GM12878 (cell line): ENCODE data around the gene PROX1. TPM values are rescaled to one million over a fixed set of nuclear protein-coding genes. Genes with fewer than 3 reads are reported as not detected.

Experiments
- ATAC-seq: fragments of 200-7000 bp; cut with Tn5 transposase; 3 replicates; pipeline ENCODE4 v1.9.1; 2020; ENCODE audit warnings: mild to moderate bottlenecking, moderate library complexity
- BruUV-seq: library from RNA; stranded (reverse); fragments of 400-500 nt; replicated peaks from 2 replicates; lab custom pipeline; 2021; lab: Mats Ljungman, UMichigan
- CTCF ChIA-PET: fragments of 300-600 bp; sonication (Branson Sonifier 250); formaldehyde crosslinking; extraction: SDS; loops from one replicate; lab custom pipeline; 2021; ENCODE audit warnings: inconsistent platforms; lab: Yijun Ruan, JAX
- POLR2A ChIA-PET: fragments of 350-600 bp; formaldehyde crosslinking; extraction: SDS; loops from one replicate; lab custom pipeline; 2021; ENCODE audit warnings: inconsistent platforms; lab: Charles Lee
- RAD21 ChIA-PET: fragments of 300-600 bp; sonication (Branson Sonifier 250); formaldehyde crosslinking; loops from one replicate; lab custom pipeline; 2023; ENCODE audit warnings: antibody characterized with exemption; ENCODE audit not compliant: unreplicated experiment; lab: Charles Lee
- SMC1A ChIA-PET: fragments of 300-600 bp; sonication (Branson Sonifier 250); formaldehyde crosslinking; loops from one replicate; lab custom pipeline; 2023; ENCODE audit not compliant: unreplicated experiment, uncharacterized antibody; lab: Charles Lee
- DNase-seq: peaks from one replicate; pipeline ENCODE4 v3.0.0-alpha.2; 2011; ENCODE audit warnings: low read depth, low spot score
- FAIRE-seq: peaks from 3 replicates; lab custom pipeline; 2011; peaks lifted over from hg19 to GRCh38; lab: Jason Lieb, UNC
- H2AFZ ChIP-seq: 2 replicates; pipeline ENCODE4 v1.6.0; 2011; ENCODE audit warnings: low read depth, low read length, control low read depth; ENCODE audit not compliant: control insufficient read depth
- H3K27ac ChIP-seq: 2 replicates; pipeline ENCODE4 v1.5.1; 2011; ENCODE audit warnings: control low read depth; ENCODE audit not compliant: control insufficient read depth, insufficient read depth
- H3K27me3 ChIP-seq, 2 experiments: replicated peaks in 1 of 2; 2 replicates each; pipeline versions ENCODE4 v1.6.0 to v1.6.1; 2011; ENCODE audit warnings: low read length in 1 of 2; ENCODE audit not compliant: control insufficient read depth in 2 of 2, insufficient read depth in 2 of 2
- H3K36me3 ChIP-seq, 2 experiments: 2 replicates each; pipeline ENCODE4 v1.5.1; 2011; ENCODE audit warnings: low read length in 1 of 2; ENCODE audit not compliant: control insufficient read depth in 2 of 2, insufficient read depth in 2 of 2
- H3K4me1 ChIP-seq: 2 replicates; pipeline ENCODE4 v1.6.1; 2011; ENCODE audit warnings: mild to moderate bottlenecking, low read length, moderate library complexity, mixed read lengths; ENCODE audit not compliant: control insufficient read depth, insufficient read depth
- H3K4me2 ChIP-seq: 2 replicates; pipeline ENCODE4 v1.6.0; 2011; ENCODE audit warnings: control low read depth; ENCODE audit not compliant: control insufficient read depth, insufficient read depth
- H3K4me3 ChIP-seq: fragments of 200-600 bp; sonication (generic); 2 replicates; pipeline ENCODE4 v1.5.1; 2016
- H3K79me2 ChIP-seq: 2 replicates; pipeline ENCODE4 v1.6.0; 2011; ENCODE audit warnings: low read length; ENCODE audit not compliant: control insufficient read depth, insufficient read depth
- H3K9ac ChIP-seq: 2 replicates; pipeline ENCODE4 v1.8.0; 2011; ENCODE audit warnings: low read length, control low read depth, mixed read lengths; ENCODE audit not compliant: control insufficient read depth, insufficient read depth
- H3K9me3 ChIP-seq: replicated peaks from 3 replicates; pipeline ENCODE4 v1.5.1; 2011; ENCODE audit warnings: mild to moderate bottlenecking, low read length; ENCODE audit not compliant: control insufficient read depth, insufficient read depth
- H4K20me1 ChIP-seq: 2 replicates; pipeline ENCODE4 v1.6.0; 2011; ENCODE audit not compliant: control insufficient read depth, insufficient read depth
- NFIC ChIP-seq: IDR thresholded peaks from 2 replicates; pipeline ENCODE4 v1.6.1; 2012; ENCODE audit warnings: low read depth, mild to moderate bottlenecking, inconsistent platforms, low read length, moderate library complexity
- NR2C2 ChIP-seq: IDR thresholded peaks from 2 replicates; pipeline ENCODE4 v1.6.1; 2011; ENCODE audit warnings: borderline replicate concordance, low read depth; ENCODE audit not compliant: control insufficient read depth, insufficient read length
- WGBS: methylation state at CpG from one replicate; pipeline ENCODE4 v1.1.6; 2016; ENCODE audit warnings: low lambda C conversion rate; ENCODE audit not compliant: insufficient replicate concordance, insufficient coverage; ENCODE audit errors: missing lambda C conversion rate; 5-methylcytosine and 5-hydroxymethylcytosine counted together
- in situ Hi-C: fragments of 300-500 bp; cut with MboI; formaldehyde crosslinking; loops from 9 replicates; pipeline ENCODE4 v1.14.3; 2018; ENCODE audit warnings: mixed read lengths
- intact Hi-C: fragments of 100-400 bp; cut with micrococcal nuclease; formaldehyde crosslinking; loops from one replicate; pipeline ENCODE4 v1.14.2; 2022; ENCODE audit not compliant: unreplicated experiment
- polyA plus RNA-seq, 11 experiments: library from polyadenylated mRNA; depleted of rRNA in 4 of 11; unstranded in 6 of 11; stranded (reverse) in 5 of 11; fragments of >200 nt; fragmentation: Nextera tagmentation in 4 of 11; fragmentation: Illumina TruSeq in 1 of 11; extraction: Ambion mirVana in 4 of 11; extraction: Trizol in 1 of 11; gene quantifications; 1 replicate in 1 of 11; 2 replicates in 10 of 11; pipeline versions ENCODE4 v1.2.1 to v1.2.3, GENCODE V29; 2011 to 2016; ENCODE audit warnings: inconsistent platforms in 2 of 11, missing spikeins in 2 of 11, low read depth in 1 of 11
- total RNA-seq, 4 experiments: library from RNA; depleted of rRNA in 3 of 4; stranded (reverse); fragments of >200 nt in 3 of 4; fragmentation: Illumina TruSeq in 1 of 4; extraction: Trizol in 1 of 4; gene quantifications; 2 replicates each; pipeline versions ENCODE4 v1.2.1 to v1.2.3, GENCODE V29; 2013 to 2021
- TF ChIP-seq, protein P1 (sequence below): IDR thresholded peaks from 2 replicates; pipeline ENCODE4 v1.6.1; 2012; ENCODE audit warnings: mild to moderate bottlenecking, low read depth, low read length
- TF ChIP-seq, protein P2 (sequence below): fragments of 450-650 bp; IDR thresholded peaks from 2 replicates; pipeline ENCODE4 v1.6.1; 2017; ENCODE audit warnings: low read depth, mild to moderate bottlenecking, moderate library complexity

Gene PROX1
- total and polyA plus RNA-seq, 10 of the 15 experiments (the other 5 are each of a cell fraction or from before 2014, with no cell fraction given): under 0.01 to 0.44 (median 0.03) TPM; not detected in 4

DNA sequence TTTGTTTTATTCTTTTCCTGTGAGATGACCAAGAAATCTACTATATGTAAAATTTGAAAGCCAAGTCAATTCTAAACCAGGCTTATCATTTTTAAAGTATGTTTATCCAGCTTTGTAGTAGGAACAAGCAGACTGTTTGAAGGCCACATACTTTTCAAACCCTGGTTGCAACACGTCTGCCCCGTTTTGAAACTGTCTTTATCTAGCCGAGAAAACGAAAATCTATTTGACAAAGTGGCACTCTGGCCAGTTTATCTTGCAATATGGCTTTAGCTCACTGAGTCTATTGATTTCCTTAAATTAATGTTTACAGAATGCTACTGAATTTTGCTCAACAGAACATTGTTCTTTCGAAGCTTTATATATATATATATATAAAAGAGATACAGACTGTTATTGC, 39.7 kb downstream of the PROX1 start:
- in situ Hi-C loops (no loop called here), intact Hi-C loops (no loop called here)
- no peak overlapping the region for H3K4me3 ChIP-seq
- H3K4me2 ChIP-seq: no peak overlapping the region
- WGBS: 1% methylated on average over 5 of the region's 5 CpGs
- no peak overlapping the region for H3K27ac ChIP-seq
- H3K4me1 ChIP-seq: no peaks in the 10 kb centered on the region
- ChIA-PET RAD21 (no interaction called here), SMC1A (no interaction called here), CTCF (interaction anchor here (1.3 kb wide), 1 partner anchor 9 kb away, joined by 3 read pairs; no protein-coding TSS in a partner anchor), POLR2A (interaction anchor here (0.6 kb wide), 1 partner anchor 1327 kb away, joined by 6 read pairs; no protein-coding TSS in a partner anchor)
- no peaks in the 10 kb centered on the region for H3K36me3 ChIP-seq
- ATAC-seq (no peak), DNase-seq (no peak), FAIRE-seq (no peak)
- H2AFZ ChIP-seq: no peak overlapping the region
- TF ChIP-seq, protein P1, sequence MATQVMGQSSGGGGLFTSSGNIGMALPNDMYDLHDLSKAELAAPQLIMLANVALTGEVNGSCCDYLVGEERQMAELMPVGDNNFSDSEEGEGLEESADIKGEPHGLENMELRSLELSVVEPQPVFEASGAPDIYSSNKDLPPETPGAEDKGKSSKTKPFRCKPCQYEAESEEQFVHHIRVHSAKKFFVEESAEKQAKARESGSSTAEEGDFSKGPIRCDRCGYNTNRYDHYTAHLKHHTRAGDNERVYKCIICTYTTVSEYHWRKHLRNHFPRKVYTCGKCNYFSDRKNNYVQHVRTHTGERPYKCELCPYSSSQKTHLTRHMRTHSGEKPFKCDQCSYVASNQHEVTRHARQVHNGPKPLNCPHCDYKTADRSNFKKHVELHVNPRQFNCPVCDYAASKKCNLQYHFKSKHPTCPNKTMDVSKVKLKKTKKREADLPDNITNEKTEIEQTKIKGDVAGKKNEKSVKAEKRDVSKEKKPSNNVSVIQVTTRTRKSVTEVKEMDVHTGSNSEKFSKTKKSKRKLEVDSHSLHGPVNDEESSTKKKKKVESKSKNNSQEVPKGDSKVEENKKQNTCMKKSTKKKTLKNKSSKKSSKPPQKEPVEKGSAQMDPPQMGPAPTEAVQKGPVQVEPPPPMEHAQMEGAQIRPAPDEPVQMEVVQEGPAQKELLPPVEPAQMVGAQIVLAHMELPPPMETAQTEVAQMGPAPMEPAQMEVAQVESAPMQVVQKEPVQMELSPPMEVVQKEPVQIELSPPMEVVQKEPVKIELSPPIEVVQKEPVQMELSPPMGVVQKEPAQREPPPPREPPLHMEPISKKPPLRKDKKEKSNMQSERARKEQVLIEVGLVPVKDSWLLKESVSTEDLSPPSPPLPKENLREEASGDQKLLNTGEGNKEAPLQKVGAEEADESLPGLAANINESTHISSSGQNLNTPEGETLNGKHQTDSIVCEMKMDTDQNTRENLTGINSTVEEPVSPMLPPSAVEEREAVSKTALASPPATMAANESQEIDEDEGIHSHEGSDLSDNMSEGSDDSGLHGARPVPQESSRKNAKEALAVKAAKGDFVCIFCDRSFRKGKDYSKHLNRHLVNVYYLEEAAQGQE: no peak
- TF ChIP-seq, protein P2, sequence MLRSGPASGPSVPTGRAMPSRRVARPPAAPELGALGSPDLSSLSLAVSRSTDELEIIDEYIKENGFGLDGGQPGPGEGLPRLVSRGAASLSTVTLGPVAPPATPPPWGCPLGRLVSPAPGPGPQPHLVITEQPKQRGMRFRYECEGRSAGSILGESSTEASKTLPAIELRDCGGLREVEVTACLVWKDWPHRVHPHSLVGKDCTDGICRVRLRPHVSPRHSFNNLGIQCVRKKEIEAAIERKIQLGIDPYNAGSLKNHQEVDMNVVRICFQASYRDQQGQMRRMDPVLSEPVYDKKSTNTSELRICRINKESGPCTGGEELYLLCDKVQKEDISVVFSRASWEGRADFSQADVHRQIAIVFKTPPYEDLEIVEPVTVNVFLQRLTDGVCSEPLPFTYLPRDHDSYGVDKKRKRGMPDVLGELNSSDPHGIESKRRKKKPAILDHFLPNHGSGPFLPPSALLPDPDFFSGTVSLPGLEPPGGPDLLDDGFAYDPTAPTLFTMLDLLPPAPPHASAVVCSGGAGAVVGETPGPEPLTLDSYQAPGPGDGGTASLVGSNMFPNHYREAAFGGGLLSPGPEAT: no peak
- TF ChIP-seq NR2C2 (no peak), NFIC (no peak)
- no peaks in the 10 kb centered on the region for H4K20me1 ChIP-seq
- H3K79me2 ChIP-seq: no peaks in the 10 kb centered on the region
- peaks cover 0 to 2% of the 10 kb centered on the region in 2 experiments; a peak in 2 of 4 replicates for H3K27me3 ChIP-seq
- no peak overlapping the region for H3K9ac ChIP-seq
- no TSS peak for BruUV-seq
- no peaks in the 10 kb centered on the region for H3K9me3 ChIP-seq
